Spinal cord (tissue), 10 donors: ENCODE data around the gene NCOA1. TPM values are rescaled to one million over a fixed set of nuclear protein-coding genes. Genes with fewer than 3 reads are reported as not detected.

Experiments
- DNase-seq, 6 donors: peaks; one replicate each; pipeline versions ENCODE4 v3.0.0 to v3.0.0-alpha.2; 2013 to 2015; ENCODE audit warnings: low spot score in 6 of 6, low read depth in 4 of 6
- H3K27ac ChIP-seq: one replicate; pipeline ENCODE4 v1.5.1; 2013; ENCODE audit warnings: low read depth, low read length, control low read depth
- H3K27me3 ChIP-seq: one replicate; pipeline ENCODE4 v1.6.1; 2013; ENCODE audit warnings: low read length; ENCODE audit not compliant: control insufficient read depth, insufficient read depth
- H3K36me3 ChIP-seq: one replicate; pipeline ENCODE4 v1.6.1; 2013; ENCODE audit warnings: low read length; ENCODE audit not compliant: control insufficient read depth, insufficient read depth
- H3K4me1 ChIP-seq: one replicate; pipeline ENCODE4 v1.6.1; 2013; ENCODE audit warnings: low read length; ENCODE audit not compliant: control insufficient read depth, insufficient read depth
- H3K4me3 ChIP-seq: one replicate; pipeline ENCODE4 v1.5.1; 2013; ENCODE audit warnings: low read depth, low read length, control low read depth
- H3K9me3 ChIP-seq: one replicate; pipeline ENCODE4 v1.6.1; 2013; ENCODE audit warnings: low read length; ENCODE audit not compliant: control insufficient read depth, insufficient read depth
- WGBS: methylation state at CpG from one replicate; pipeline ENCODE4 v1.1.5; 2013; ENCODE audit warnings: missing lambda C conversion rate; ENCODE audit not compliant: insufficient coverage; 5-methylcytosine and 5-hydroxymethylcytosine counted together
- polyA plus RNA-seq, 2 donors: library from polyadenylated mRNA; unstranded; fragments of 120-200 nt; gene quantifications; one replicate each; pipeline ENCODE4 v1.2.1, GENCODE V29; 2013; ENCODE audit not compliant: insufficient read length in 2 of 2
- total RNA-seq, 2 donors: library from RNA; depleted of rRNA in 1 of 2; stranded (reverse); fragments of 120-200 nt in 1 of 2; fragments of >200 nt in 1 of 2; gene quantifications; one replicate each; pipeline versions ENCODE4 v1.2.3 to v1.2.4, GENCODE V29; 2013 to 2014
- donor health status: healthy.

Gene NCOA1
- total and polyA plus RNA-seq, 4 donors = 50.3 to 87.7 (median 73.1) TPM

DNA sequence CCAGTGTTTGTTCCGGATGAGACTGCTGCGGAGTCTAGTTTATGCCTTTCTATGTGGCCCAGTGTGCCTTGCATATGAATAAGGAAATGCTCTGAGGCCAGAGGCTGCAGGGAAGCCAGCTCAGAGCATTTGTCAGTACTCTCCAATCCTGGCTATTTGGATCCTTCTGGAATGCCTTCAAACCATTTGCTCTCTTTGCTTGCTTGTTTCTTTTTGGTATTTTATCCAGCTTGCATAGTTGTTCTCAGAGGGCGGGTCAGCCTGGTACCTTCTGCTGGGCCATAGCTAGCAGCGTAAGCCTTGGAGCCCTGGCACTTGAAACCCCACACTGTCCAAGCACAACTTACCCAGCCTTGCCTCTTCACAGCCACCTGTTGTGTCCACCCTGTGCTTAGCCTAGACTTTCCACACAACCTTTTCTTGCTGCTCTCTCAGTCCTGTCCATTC, 322.7 kb downstream of the NCOA1 start:
- H3K36me3 ChIP-seq = peaks cover 6% of the 10 kb centered on the region
- 31% methylated on average over 4 of the region's 4 CpGs for WGBS
- H3K9me3 ChIP-seq = no peaks in the 10 kb centered on the region
- peak overlapping the region; percentile 58 for H3K27ac ChIP-seq
- H3K4me1 ChIP-seq = peaks cover 7% of the 10 kb centered on the region
- peak in 2 of 6 donors; percentile 61 to 73 for DNase-seq
- H3K27me3 ChIP-seq = no peaks in the 10 kb centered on the region
- no peak overlapping the region for H3K4me3 ChIP-seq

DNA sequence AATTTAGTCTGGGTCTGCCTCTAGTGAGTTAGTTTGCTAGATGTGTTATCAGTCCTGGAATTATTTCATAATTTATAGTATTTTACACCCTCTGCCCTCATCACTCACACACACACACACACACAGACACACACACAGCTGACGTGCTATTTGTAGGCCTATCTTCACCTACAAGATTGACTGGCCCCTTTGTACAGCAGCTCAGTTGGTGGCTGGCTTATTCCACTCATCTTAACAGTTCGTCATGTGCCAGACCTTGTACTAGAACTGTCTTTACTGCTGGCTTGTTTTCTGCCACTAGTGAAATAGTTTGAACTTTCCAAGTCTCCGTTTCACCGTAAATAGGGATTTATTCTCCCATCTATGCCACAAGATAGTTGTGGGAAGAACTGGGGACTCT, 323.5 kb downstream of the NCOA1 start:
- no peaks in the 10 kb centered on the region for H3K9me3 ChIP-seq
- peaks cover 14% of the 10 kb centered on the region for H3K36me3 ChIP-seq
- WGBS = 60% methylated on average over 1 of the region's 4 CpGs
- DNase-seq = no peak
- H3K4me3 ChIP-seq = no peak overlapping the region
- H3K27ac ChIP-seq = no peak overlapping the region
- peaks cover 7% of the 10 kb centered on the region for H3K4me1 ChIP-seq
- no peaks in the 10 kb centered on the region for H3K27me3 ChIP-seq

DNA sequence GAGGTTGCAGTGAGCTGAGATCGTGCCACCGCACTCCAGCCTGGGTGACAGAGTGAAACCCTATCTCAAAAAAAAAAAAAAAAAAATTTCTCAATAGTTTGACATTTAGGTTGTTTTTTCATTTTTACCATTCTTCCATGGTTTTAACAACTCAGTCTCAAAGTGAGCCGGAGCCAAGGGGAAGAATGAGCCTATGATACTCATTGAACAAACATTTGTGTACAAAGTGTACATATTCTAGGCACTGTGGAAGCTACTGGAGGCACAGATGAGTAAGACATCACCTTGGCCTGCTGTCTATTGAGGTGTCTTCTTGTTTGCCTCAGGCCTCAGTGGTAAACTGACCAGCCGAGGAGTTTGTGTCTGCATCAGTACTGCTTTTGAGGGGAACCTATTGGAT, 324.1 kb downstream of the NCOA1 start:
- 100% methylated on average over 1 of the region's 4 CpGs for WGBS
- Histone ChIP-seq H3K27me3 (no peaks in the 10 kb centered on the region), H3K4me3 (no peak overlapping the region), H3K4me1 (peaks cover 7% of the 10 kb centered on the region), H3K27ac (no peak overlapping the region), H3K9me3 (no peaks in the 10 kb centered on the region), H3K36me3 (peaks cover 20% of the 10 kb centered on the region)
- no peak for DNase-seq

DNA sequence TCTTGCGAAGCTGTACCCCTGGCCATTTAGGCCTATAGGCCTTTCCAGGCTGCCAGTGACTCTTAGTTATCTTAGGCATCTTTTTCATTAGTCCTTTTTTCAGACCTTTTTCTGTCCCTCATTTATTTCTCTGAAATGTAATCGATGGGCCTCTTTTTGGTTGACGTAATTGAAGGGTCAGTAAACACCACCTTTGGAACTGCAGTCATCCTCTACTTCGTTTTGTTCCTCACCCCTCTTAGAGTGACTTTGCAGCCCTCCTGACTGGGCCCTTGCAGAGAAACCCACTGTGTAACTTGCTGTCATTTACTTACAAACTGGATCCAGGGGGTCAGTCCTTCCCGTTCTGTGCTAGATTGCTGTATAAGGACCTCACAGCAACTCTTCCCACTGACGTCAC, 325.4 kb downstream of the NCOA1 start:
- H3K9me3 ChIP-seq = no peaks in the 10 kb centered on the region
- no peaks in the 10 kb centered on the region for H3K27me3 ChIP-seq
- H3K27ac ChIP-seq = no peak overlapping the region
- H3K4me1 ChIP-seq = peaks cover 7% of the 10 kb centered on the region
- WGBS = 95% methylated on average over 4 of the region's 6 CpGs
- DNase-seq = no peak
- H3K4me3 ChIP-seq = no peak overlapping the region
- peaks cover 32% of the 10 kb centered on the region for H3K36me3 ChIP-seq

DNA sequence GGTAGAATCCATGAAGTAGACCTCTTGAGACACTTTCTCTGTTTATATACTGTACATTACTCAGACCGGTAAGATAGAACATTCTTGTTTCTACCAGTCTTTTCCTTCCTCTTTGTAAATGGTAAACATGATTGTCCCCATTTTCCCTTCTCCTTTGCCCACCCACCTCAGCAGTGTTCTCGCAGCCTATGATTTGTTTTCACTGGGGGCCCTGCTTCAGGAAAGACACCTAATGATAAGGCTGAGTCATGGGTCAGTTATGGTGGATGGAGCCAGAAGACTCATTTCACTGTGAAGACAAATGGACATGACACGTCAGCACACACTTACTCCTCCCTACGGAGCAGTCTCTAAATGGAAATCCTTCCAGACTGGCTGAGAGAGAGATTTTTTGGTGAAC, 325.8 kb downstream of the NCOA1 start:
- Histone ChIP-seq H3K4me3 (no peak overlapping the region), H3K4me1 (peaks cover 12% of the 10 kb centered on the region), H3K9me3 (no peaks in the 10 kb centered on the region), H3K27ac (no peak overlapping the region), H3K36me3 (peaks cover 36% of the 10 kb centered on the region), H3K27me3 (no peaks in the 10 kb centered on the region)
- WGBS = no CpG with 5 or more reads among the region's 4 CpGs
- DNase-seq = peak in 1 of 6 donors; percentile 7

DNA sequence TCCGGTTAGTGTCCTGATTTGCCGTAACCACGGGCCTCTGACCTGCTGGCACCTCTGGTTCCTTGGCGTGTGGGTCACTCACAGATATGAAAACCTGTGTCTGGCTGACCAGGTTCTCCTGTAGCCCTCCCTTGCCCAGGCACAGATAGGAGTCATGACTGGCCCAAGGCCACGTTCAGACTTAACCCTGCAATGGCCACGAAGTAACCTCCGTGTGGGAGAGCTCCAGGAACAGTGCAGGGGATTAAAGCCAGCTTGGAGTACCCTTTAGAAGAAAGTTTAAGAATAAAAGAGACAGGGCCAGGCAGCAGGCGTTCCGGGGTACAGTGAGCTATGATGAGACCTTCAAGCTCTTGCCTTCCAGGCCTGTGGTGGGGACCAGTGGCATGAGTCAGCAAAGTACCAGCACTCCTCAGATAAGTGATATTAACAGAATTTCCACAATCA, 327.7 kb downstream of the NCOA1 start:
- no peak overlapping the region for H3K4me3 ChIP-seq
- no peaks in the 10 kb centered on the region for H3K9me3 ChIP-seq
- no peak overlapping the region for H3K27ac ChIP-seq
- 70% methylated on average over 9 of the region's 9 CpGs for WGBS
- DNase-seq = no peak
- H3K36me3 ChIP-seq = peaks cover 52% of the 10 kb centered on the region
- no peaks in the 10 kb centered on the region for H3K27me3 ChIP-seq
- H3K4me1 ChIP-seq = peaks cover 12% of the 10 kb centered on the region

DNA sequence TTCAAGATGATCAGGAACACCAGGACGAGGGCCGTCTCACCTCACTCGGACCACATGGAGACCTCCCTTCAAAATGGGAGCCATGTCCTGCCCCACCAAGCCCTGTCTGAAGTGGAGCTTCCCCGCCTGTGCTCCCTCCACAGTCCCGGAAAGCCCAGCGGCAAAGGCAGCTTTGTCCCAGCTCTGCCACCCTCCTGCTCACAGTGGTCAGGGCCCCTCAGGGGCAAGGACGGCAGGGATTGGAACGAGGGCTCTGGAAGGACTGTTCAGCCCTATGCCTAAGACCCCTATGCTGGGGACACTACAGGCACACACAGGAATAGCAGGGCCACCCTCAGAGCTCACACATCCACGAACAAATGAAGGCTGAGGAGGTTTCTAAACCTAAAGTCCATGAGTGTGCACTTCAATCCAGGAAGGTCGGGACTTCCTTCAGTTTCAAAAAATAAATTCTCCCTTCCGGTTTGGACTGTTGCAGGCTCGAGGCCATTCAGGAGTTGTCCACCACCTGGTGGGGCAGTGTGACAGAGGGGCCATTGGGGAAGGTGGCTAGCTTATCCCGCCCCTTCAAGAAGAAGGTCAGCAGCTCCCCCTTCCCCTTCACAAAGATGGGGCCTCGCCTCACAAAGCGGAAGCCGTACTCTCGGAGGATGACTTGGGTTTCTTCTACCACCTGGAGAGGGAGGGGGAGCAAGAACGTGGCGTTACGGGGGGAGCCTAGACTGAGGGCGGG, 328.6 kb downstream of the NCOA1 start:
- H3K27me3 ChIP-seq = no peaks in the 10 kb centered on the region
- H3K27ac ChIP-seq = no peak overlapping the region
- H3K9me3 ChIP-seq = no peaks in the 10 kb centered on the region
- no peak overlapping the region for H3K4me3 ChIP-seq
- DNase-seq = no peak
- H3K4me1 ChIP-seq = peaks cover 10% of the 10 kb centered on the region
- peaks cover 60% of the 10 kb centered on the region for H3K36me3 ChIP-seq
- 92% methylated on average over 11 of the region's 21 CpGs for WGBS

DNA sequence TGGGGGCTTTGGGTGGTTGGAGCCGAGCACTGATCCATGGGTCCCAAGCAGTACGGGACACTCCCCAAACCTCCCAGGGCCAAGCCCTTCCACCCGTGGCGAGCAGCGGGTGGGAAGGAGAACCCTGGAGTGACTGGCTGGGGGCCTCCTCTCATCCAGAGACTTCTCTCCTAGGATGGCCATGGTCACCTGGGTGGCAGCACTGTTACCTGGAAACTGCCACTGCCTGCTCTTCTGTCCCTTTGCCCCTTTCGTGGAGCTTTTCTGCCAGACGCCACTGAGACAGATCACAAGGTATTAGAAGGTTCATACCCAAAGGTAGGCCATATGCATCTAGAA, 329.1 kb downstream of the NCOA1 start:
- H3K4me3 ChIP-seq = no peak overlapping the region
- H3K36me3 ChIP-seq = peaks cover 65% of the 10 kb centered on the region
- no peak overlapping the region for H3K27ac ChIP-seq
- H3K4me1 ChIP-seq = peaks cover 10% of the 10 kb centered on the region
- H3K27me3 ChIP-seq = no peaks in the 10 kb centered on the region
- WGBS = 90% methylated on average over 5 of the region's 7 CpGs
- H3K9me3 ChIP-seq = no peaks in the 10 kb centered on the region
- no peak for DNase-seq
